Measurements from ENCODE around the gene CASKIN2.

- no peak for TF ChIP-seq CTCF (IDR thresholded peaks at IDR 0.05)
- no peak for TF ChIP-seq POLR2AphosphoS5 (IDR thresholded peaks at IDR 0.05)
These were observed 19.8 kb upstream of the CASKIN2 start for GRCh38 chr17:75535119-75535537.
